MCF 10A (cell line): ENCODE data around the gene PGC. TPM values are rescaled to one million over a fixed set of nuclear protein-coding genes. Genes with fewer than 3 reads are reported as not detected.
A peak's percentile ranks its signal among the peaks of the same experiment; 100 is the strongest.

Experiments
- BruUV-seq: library from RNA; stranded (reverse); fragments of 400-500 nt; replicated peaks from 2 replicates; lab custom pipeline; 2021; lab: Mats Ljungman, UMichigan
- CTCF ChIA-PET: fragments of 300-600 bp; sonication (Branson Sonifier 250); formaldehyde crosslinking; extraction: SDS; loops from one replicate; lab custom pipeline; 2021; ENCODE audit warnings: antibody characterized with exemption, inconsistent platforms; lab: Yijun Ruan, JAX
- POLR2A ChIA-PET: fragments of 300-600, 350-650 bp; sonication (Branson Sonifier 250); formaldehyde crosslinking; extraction: SDS; loops from one replicate; lab custom pipeline; 2020; ENCODE audit warnings: antibody characterized with exemption, inconsistent platforms; lab: Yijun Ruan, JAX
- DNase-seq: peaks from one replicate; pipeline ENCODE4 v3.0.0-alpha.2; 2018; ENCODE audit not compliant: unreplicated experiment
- H3K27ac Mint-ChIP-seq: one replicate; pipeline ENCODE4 v1.8.0; 2022; ENCODE audit warnings: mild to moderate bottlenecking, low read depth, mixed read lengths; ENCODE audit not compliant: unreplicated experiment
- H3K27me3 Mint-ChIP-seq: one replicate; pipeline ENCODE4 v1.8.0; 2022; ENCODE audit warnings: mixed read lengths; ENCODE audit not compliant: insufficient read depth, unreplicated experiment
- H3K36me3 Mint-ChIP-seq: one replicate; pipeline ENCODE4 v1.8.0; 2022; ENCODE audit warnings: mild to moderate bottlenecking, moderate library complexity, mixed read lengths; ENCODE audit not compliant: insufficient read depth, unreplicated experiment
- H3K4me1 Mint-ChIP-seq: one replicate; pipeline ENCODE4 v1.8.0; 2022; ENCODE audit warnings: mixed read lengths; ENCODE audit not compliant: insufficient read depth, unreplicated experiment
- H3K4me3 Mint-ChIP-seq: one replicate; pipeline ENCODE4 v1.8.0; 2022; ENCODE audit warnings: mild to moderate bottlenecking, moderate library complexity, mixed read lengths; ENCODE audit not compliant: unreplicated experiment
- H3K9me3 Mint-ChIP-seq: one replicate; pipeline ENCODE4 v1.8.0; 2022; ENCODE audit warnings: mixed read lengths; ENCODE audit not compliant: unreplicated experiment
- intact Hi-C: fragments of 100-400 bp; cut with micrococcal nuclease; formaldehyde crosslinking; loops from 2 replicates; pipeline ENCODE4 v1.14.1; 2022
- total RNA-seq: library from RNA; stranded (reverse); gene quantifications from 2 replicates; pipeline ENCODE4 v1.2.3, GENCODE V29; 2022
- TF ChIP-seq, protein P1 (sequence below): fragments of 200-600 bp; IDR thresholded peaks from one replicate; pipeline ENCODE4 v1.8.0; 2022; ENCODE audit warnings: antibody characterized with exemption, mild to moderate bottlenecking; ENCODE audit not compliant: unreplicated experiment

The PGC gene
- total RNA-seq, 1 experiment from 2014 or later, result not detected

DNA sequence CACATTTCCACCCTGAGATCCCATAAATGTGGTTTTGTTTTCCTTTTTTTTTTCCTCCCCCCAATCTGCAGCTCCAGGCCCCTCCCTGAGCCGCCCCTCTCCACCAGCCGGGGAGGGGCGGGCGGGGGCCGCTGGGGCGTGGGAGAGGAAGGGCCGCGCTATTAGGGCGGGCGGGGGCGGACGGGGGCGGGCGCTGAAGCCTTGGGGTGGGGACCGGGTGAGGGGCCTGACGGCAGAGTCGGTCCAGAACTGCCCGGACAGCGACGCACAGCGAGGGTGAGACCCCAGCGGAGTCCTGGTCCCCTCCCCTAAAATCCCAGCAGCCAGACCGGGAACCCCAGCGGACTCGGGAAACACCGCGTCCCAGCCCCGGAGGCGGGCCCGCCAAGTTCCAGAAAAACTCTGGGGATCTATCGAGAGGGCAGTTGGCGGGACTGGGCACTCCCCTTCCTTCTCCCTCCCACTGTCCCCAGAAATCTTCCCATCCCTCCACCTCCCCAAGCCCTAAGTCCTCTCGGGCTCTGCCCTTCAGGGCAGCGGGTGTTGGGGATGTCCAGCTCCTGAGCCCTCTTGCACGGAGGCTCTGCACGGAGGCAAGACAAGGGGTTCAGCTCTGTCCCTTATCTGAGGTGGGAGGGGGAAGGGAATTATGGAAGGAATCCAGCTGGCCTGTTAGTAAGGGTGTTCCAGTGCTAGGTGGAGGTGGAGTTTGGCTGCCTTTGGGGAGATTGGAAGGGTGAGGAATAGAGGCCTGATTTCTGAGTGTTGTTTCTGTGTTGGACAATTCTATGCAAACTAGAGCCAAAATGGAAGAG lies 33.6 kb upstream of the PGC start, which contains the start of gene PRICKLE4:
PRICKLE4 (plus strand) TSS at position 232 of the 815 bp plus-strand sequence. CDS start 2,692 bp downstream, outside the sequence.
- peaks cover 12% of the 10 kb centered on the region for H3K36me3 Mint-ChIP-seq
- TF ChIP-seq, protein P1, sequence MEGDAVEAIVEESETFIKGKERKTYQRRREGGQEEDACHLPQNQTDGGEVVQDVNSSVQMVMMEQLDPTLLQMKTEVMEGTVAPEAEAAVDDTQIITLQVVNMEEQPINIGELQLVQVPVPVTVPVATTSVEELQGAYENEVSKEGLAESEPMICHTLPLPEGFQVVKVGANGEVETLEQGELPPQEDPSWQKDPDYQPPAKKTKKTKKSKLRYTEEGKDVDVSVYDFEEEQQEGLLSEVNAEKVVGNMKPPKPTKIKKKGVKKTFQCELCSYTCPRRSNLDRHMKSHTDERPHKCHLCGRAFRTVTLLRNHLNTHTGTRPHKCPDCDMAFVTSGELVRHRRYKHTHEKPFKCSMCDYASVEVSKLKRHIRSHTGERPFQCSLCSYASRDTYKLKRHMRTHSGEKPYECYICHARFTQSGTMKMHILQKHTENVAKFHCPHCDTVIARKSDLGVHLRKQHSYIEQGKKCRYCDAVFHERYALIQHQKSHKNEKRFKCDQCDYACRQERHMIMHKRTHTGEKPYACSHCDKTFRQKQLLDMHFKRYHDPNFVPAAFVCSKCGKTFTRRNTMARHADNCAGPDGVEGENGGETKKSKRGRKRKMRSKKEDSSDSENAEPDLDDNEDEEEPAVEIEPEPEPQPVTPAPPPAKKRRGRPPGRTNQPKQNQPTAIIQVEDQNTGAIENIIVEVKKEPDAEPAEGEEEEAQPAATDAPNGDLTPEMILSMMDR, result no peak
- no TSS peak for BruUV-seq
- ChIA-PET CTCF (interaction anchor here (0.6 to 3.3 kb wide), 6 partner anchors 13 to 479 kb away, joined by 3 to 24 read pairs (median 3); no protein-coding TSS in a partner anchor), POLR2A (interaction anchor here (0.5 to 2.1 kb wide), 7 partner anchors 48 to 270 kb away, joined by 3 to 18 read pairs (median 4); partner anchors contain the start of gene TAF8)
- peak within 1 kb of the TSS; percentile 90 for H3K4me3 Mint-ChIP-seq
- H3K27me3 Mint-ChIP-seq, result no peaks in the 10 kb centered on the region
- peaks cover 26% of the 10 kb centered on the region for H3K4me1 Mint-ChIP-seq
- H3K27ac Mint-ChIP-seq, result peak within 1 kb of the TSS; percentile 12
- no peaks in the 10 kb centered on the region for H3K9me3 Mint-ChIP-seq
- peak; percentile 79 for DNase-seq
- intact Hi-C loops, result loop anchor here (1.0 to 10.0 kb wide), 3 partner anchors 264 to 434 kb away; partner anchors contain the start of gene MRPS10

DNA sequence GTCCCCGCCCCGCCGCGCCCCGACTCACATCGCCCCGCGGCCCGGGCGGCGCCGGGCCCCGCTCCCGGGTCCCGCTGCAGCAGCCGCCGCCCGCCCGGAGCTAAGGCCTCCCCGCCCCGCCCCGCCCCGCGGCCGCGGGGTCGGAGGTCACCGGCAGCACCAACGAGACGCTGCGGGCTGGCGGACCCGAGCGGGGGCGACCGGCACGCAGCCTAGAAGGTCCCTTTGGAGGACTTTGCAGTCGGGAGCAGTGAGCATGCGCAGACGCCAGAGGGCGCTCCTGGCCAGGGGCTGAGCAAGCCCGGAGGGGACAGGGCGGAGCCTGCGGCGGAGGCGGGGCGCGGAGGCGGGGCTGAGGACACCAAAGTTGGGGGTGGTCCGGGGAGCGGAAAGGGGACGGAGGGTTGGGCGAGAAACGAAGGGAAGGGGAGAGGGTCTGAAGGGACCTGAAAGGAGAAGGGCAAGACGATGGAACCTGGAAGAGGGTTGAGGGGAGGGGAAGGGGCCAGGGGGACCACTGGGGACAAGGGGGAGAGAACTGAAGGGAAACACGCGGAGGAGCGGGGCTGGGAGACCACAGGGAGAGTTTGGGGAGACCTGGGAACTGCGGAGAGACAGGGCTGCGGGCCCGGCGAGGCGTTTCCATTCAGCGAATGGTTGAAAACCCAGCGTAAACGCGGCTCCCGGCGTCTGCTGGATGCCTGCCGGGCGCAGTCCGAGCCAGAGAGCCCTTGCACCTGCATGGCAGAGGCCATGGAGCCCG lies 32.8 kb upstream of the PGC start, which contains the start of gene FRS3:
FRS3 (minus strand) TSS at position 113 of the 763 bp plus-strand sequence. CDS start 2,913 bp downstream, outside the sequence.
- CTCF ChIA-PET, result interaction anchor here (0.6 to 3.3 kb wide), 5 partner anchors 12 to 265 kb away, joined by 3 to 24 read pairs (median 4); no protein-coding TSS in a partner anchor

DNA sequence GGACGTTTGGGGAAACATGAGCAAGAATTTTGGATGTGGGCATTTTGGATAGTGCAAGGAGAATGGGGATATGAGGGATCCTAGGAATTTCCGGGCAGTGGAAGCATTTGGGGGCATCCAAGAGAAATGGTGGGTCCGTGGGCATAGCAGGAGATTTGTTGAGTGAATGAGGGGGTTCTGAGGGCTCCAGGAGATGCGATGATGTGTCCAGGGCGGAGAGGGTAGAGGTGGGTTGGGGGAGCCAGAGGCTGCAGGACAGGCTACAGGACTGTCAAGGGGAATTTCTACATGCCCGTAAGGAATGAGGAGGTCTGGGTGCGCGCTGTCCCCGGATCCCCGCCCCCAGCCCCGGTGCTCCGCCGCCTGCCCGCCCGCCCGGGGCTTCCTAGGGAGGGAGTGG lies 32.1 kb upstream of the PGC start:
- no peaks in the 10 kb centered on the region for H3K27me3 Mint-ChIP-seq
- no peak for DNase-seq
- POLR2A ChIA-PET, result interaction anchor here (0.7 to 1.2 kb wide), 4 partner anchors 8 to 142 kb away, joined by 3 to 5 read pairs (median 4); partner anchors contain the start of genes TFEB and TOMM6
- CTCF ChIA-PET, result interaction anchor here (0.6 kb wide), 1 partner anchor 91 kb away, joined by 4 read pairs; no protein-coding TSS in a partner anchor
- H3K36me3 Mint-ChIP-seq, result peaks cover 17% of the 10 kb centered on the region
- TF ChIP-seq, protein P1, result no peak
- H3K4me1 Mint-ChIP-seq, result peaks cover 19% of the 10 kb centered on the region
- no TSS peak for BruUV-seq
- intact Hi-C loops, result loop anchor here (5.0 kb wide), 1 partner anchor 97 kb away; no protein-coding TSS in a partner anchor
- no peaks in the 10 kb centered on the region for H3K9me3 Mint-ChIP-seq
- H3K27ac Mint-ChIP-seq, result no peak overlapping the region
- H3K4me3 Mint-ChIP-seq, result peak overlapping the region; percentile 90

More for the DNA sequence above, 32.8 kb upstream of the PGC start, which contains the start of gene FRS3:
- POLR2A ChIA-PET, result interaction anchor here (0.5 to 2.1 kb wide), 7 partner anchors 8 to 266 kb away, joined by 3 to 18 read pairs (median 4); partner anchors contain the start of genes TFEB and TOMM6
- BruUV-seq, result no TSS peak
- H3K9me3 Mint-ChIP-seq, result no peaks in the 10 kb centered on the region
- H3K36me3 Mint-ChIP-seq, result peaks cover 12% of the 10 kb centered on the region
- H3K27ac Mint-ChIP-seq, result no peak within 1 kb of the TSS
- peak within 1 kb of the TSS; percentile 90 for H3K4me3 Mint-ChIP-seq
- H3K4me1 Mint-ChIP-seq, result peaks cover 23% of the 10 kb centered on the region
- DNase-seq, result peak; percentile 90
- H3K27me3 Mint-ChIP-seq, result no peaks in the 10 kb centered on the region
- TF ChIP-seq, protein P1, result peak; percentile 94
- intact Hi-C loops, result loop anchor here (1.0 to 10.0 kb wide), 4 partner anchors 98 to 435 kb away; partner anchors contain the start of gene MRPS10
